ENCODE results near the gene SLAMF9.

SLAMF9 gene

DNA sequence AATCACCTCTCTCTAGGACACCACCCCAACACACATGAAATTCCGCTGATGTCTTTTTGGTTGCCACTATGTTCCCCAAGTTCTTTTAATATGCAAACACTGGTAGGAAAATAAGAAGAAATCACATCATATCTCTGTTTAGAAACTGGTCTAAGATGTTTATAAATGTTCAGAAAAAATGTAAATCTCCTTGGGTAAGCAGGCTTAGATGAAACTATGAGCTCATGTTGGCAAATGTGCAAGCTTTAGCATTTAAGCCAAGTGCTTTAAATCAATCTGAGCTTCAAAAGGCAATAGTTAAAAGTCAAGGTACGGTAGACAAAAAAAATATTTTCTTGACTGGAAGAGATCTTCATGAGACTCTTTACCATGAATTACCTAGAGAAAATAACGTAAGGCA, 25.2 kb upstream of the SLAMF9 start:
- no peak overlapping the region for H3K4me3 ChIP-seq (ENCODE audit: low read depth, low read length)
- no peak for DNase-seq (ENCODE audit: low read depth)
- TF ChIP-seq, protein P1, sequence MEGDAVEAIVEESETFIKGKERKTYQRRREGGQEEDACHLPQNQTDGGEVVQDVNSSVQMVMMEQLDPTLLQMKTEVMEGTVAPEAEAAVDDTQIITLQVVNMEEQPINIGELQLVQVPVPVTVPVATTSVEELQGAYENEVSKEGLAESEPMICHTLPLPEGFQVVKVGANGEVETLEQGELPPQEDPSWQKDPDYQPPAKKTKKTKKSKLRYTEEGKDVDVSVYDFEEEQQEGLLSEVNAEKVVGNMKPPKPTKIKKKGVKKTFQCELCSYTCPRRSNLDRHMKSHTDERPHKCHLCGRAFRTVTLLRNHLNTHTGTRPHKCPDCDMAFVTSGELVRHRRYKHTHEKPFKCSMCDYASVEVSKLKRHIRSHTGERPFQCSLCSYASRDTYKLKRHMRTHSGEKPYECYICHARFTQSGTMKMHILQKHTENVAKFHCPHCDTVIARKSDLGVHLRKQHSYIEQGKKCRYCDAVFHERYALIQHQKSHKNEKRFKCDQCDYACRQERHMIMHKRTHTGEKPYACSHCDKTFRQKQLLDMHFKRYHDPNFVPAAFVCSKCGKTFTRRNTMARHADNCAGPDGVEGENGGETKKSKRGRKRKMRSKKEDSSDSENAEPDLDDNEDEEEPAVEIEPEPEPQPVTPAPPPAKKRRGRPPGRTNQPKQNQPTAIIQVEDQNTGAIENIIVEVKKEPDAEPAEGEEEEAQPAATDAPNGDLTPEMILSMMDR (IDR thresholded peaks at IDR 0.05; ENCODE audit: low read depth, low read length, missing control alignments): no peak

- H3K4me3 ChIP-seq (ENCODE audit: low read depth, low read length): no peak overlapping the region
- no peak for DNase-seq (ENCODE audit: low read depth)
- TF ChIP-seq, protein P1 (IDR thresholded peaks at IDR 0.05; ENCODE audit: low read depth, low read length, missing control alignments): no peak
Observed at GRCh38 chr1:159978107-159978398, 24.0 kb upstream of the SLAMF9 start.

- TF ChIP-seq, protein P1 (IDR thresholded peaks at IDR 0.05; ENCODE audit: low read depth, low read length, missing control alignments): no peak
- DNase-seq (ENCODE audit: low read depth): no peak
Observed at GRCh38 chr1:159977364-159978106, 23.5 kb upstream of the SLAMF9 start.

GRCh38 chr1:159974350-159974965, 20.4 kb upstream of the SLAMF9 start:
- no peak for DNase-seq (ENCODE audit: low read depth)
- TF ChIP-seq, protein P1 (IDR thresholded peaks at IDR 0.05; ENCODE audit: low read depth, low read length, missing control alignments): no peak
- H3K4me3 ChIP-seq (ENCODE audit: low read depth, low read length): no peak overlapping the region

More at GRCh38 chr1:159977364-159978106, 23.5 kb upstream of the SLAMF9 start:
- no peak overlapping the region for H3K4me3 ChIP-seq (ENCODE audit: low read depth, low read length)

- no peak overlapping the region for H3K4me3 ChIP-seq (ENCODE audit: low read depth, low read length)
- TF ChIP-seq, protein P1 (IDR thresholded peaks at IDR 0.05; ENCODE audit: low read depth, low read length, missing control alignments): no peak
- DNase-seq (ENCODE audit: low read depth): no peak
Observed at GRCh38 chr1:159973350-159973940, 19.4 kb upstream of the SLAMF9 start.

DNA sequence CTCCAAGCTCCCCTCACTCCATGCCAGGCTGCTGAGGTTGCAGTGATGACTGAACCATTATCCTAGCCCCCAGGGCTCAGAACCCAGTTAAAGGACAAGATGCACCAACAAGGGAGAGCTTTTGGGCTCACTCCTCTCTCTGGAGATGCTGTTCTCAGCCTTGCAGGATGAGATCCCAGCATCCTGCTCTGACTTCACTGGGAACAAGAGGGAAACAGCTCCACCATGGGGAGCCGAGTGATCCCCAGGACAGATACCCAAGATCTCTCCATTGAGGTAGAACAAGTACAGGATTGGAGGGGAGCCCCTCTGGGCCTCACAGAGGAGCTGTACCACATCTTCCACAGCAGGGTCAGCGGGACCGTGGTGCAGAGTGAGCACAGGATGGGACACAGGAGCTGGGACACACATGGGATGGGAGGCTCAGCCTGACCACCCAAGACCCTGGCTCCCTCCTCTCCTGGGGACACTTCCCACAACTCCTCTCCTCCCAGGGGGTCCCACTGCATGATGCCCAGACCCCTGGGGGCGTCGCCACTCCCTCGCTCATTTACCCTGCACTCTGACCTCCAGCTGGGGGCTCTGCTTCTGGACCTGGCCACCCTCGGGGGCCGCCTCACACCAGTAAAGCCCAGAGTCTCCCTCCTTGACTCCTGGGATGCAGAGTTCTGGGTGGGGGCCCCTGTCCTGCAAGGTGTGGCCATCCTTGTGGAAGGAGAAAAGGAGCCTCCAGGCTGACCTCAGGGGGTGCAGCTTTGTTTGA, 18.6 kb upstream of the SLAMF9 start:
- TF ChIP-seq, protein P1 (IDR thresholded peaks at IDR 0.05; ENCODE audit: low read depth, low read length, missing control alignments): no peak
- no peak overlapping the region for H3K4me3 ChIP-seq (ENCODE audit: low read depth, low read length)
- DNase-seq (ENCODE audit: low read depth): no peak

All from GM12864 (cell line).